Lower leg skin (tissue), 3 donors: ENCODE results near the gene NFASC.

ENCODE experiments used
- POLR2A ChIP-seq, 2 donors: fragments of 450-650 bp; IDR thresholded peaks; one replicate each; pipeline ENCODE4 v1.6.1; 2016 to 2017; ENCODE audit warnings: antibody characterized with exemption in 2 of 2, mild to moderate bottlenecking in 1 of 2, moderate library complexity in 1 of 2
- TF ChIP-seq, protein P1 (sequence below), 3 donors: fragments of 450-650 bp; IDR thresholded peaks; one replicate each; pipeline ENCODE4 v1.5.1; 2016; ENCODE audit warnings: antibody characterized with exemption in 3 of 3, mild to moderate bottlenecking in 3 of 3, moderate library complexity in 2 of 3

- TF ChIP-seq, protein P1, sequence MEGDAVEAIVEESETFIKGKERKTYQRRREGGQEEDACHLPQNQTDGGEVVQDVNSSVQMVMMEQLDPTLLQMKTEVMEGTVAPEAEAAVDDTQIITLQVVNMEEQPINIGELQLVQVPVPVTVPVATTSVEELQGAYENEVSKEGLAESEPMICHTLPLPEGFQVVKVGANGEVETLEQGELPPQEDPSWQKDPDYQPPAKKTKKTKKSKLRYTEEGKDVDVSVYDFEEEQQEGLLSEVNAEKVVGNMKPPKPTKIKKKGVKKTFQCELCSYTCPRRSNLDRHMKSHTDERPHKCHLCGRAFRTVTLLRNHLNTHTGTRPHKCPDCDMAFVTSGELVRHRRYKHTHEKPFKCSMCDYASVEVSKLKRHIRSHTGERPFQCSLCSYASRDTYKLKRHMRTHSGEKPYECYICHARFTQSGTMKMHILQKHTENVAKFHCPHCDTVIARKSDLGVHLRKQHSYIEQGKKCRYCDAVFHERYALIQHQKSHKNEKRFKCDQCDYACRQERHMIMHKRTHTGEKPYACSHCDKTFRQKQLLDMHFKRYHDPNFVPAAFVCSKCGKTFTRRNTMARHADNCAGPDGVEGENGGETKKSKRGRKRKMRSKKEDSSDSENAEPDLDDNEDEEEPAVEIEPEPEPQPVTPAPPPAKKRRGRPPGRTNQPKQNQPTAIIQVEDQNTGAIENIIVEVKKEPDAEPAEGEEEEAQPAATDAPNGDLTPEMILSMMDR (IDR thresholded peaks at IDR 0.05), result no peak
- TF ChIP-seq POLR2A (IDR thresholded peaks at IDR 0.05), result no peak
These were observed 39.9 kb upstream of the NFASC start for GRCh38 chr1:204830747-204831146.
